HL-60 (cell line): ENCODE measurements around the gene RBM12.
A peak's percentile ranks its signal among the peaks of the same experiment; 100 is the strongest.

Experiments
- DNase-seq, 2 experiments: peaks; one replicate each; pipeline ENCODE4 v3.0.0-alpha.2; 2010 to 2020; ENCODE audit warnings: low read depth in 1 of 2, low spot score in 1 of 2
- H3K27ac ChIP-seq: fragments of 250-450 bp; sonication (Bioruptor Pico); replicated peaks from 2 replicates; pipeline ENCODE4 v1.5.1; 2020; ENCODE audit warnings: mild to moderate bottlenecking, moderate library complexity
- H3K27me3 ChIP-seq: fragments of 250-450 bp; sonication (Bioruptor Pico); 2 replicates; pipeline ENCODE4 v1.5.1; 2021; ENCODE audit warnings: mild to moderate bottlenecking, moderate library complexity; ENCODE audit not compliant: insufficient read depth, poor library complexity, severe bottlenecking
- H3K4me3 ChIP-seq: replicated peaks from 2 replicates; pipeline ENCODE4 v1.5.1; 2011; ENCODE audit warnings: mild to moderate bottlenecking, control low read depth, low read length; ENCODE audit not compliant: insufficient read depth
- GABPA ChIP-seq: IDR thresholded peaks from 2 replicates; pipeline ENCODE4 v1.6.1; 2012; ENCODE audit warnings: low read depth
- POLR2AphosphoS5 ChIP-seq: IDR thresholded peaks from 2 replicates; pipeline ENCODE4 v1.6.1; 2012; ENCODE audit warnings: low read depth
- SPI1 ChIP-seq: IDR thresholded peaks from 2 replicates; pipeline ENCODE4 v1.6.1; 2012; ENCODE audit warnings: low read depth, mild to moderate bottlenecking, borderline replicate concordance
- TF ChIP-seq, protein P1 (sequence below): IDR thresholded peaks from one replicate; pipeline ENCODE4 v1.5.1; 2011; ENCODE audit warnings: low read length, control low read depth, inconsistent platforms; ENCODE audit not compliant: insufficient read depth
- TF ChIP-seq, protein P2 (sequence below): IDR thresholded peaks from 2 replicates; pipeline ENCODE4 v1.6.1; 2012; ENCODE audit warnings: low read depth; ENCODE audit not compliant: insufficient replicate concordance

RBM12 gene

DNA sequence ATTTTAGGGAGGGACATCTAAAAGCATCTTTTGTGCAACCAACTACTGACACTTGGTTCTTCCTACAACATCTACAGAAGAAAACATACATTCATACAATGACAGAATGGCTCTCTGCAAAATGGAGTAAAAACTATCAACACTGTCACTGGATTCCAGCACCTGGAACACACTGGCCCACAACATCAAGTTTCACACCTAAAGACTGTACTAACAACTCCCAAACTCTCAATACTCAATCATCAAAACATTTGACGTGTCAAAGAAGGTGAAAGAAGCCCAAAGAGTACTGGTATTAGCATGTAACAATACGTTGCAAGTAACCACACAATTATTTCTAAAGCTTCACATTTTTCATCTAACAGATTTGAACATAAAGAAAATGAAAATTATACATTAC, 2.1 kb downstream of the RBM12 start:
- Histone ChIP-seq H3K27me3 (no peaks in the 10 kb centered on the region), H3K27ac (no peak overlapping the region; the same call in 1 of the 2 replicates), H3K4me3 (peak overlapping the region; percentile 75)
- TF ChIP-seq, protein P1, sequence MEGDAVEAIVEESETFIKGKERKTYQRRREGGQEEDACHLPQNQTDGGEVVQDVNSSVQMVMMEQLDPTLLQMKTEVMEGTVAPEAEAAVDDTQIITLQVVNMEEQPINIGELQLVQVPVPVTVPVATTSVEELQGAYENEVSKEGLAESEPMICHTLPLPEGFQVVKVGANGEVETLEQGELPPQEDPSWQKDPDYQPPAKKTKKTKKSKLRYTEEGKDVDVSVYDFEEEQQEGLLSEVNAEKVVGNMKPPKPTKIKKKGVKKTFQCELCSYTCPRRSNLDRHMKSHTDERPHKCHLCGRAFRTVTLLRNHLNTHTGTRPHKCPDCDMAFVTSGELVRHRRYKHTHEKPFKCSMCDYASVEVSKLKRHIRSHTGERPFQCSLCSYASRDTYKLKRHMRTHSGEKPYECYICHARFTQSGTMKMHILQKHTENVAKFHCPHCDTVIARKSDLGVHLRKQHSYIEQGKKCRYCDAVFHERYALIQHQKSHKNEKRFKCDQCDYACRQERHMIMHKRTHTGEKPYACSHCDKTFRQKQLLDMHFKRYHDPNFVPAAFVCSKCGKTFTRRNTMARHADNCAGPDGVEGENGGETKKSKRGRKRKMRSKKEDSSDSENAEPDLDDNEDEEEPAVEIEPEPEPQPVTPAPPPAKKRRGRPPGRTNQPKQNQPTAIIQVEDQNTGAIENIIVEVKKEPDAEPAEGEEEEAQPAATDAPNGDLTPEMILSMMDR = no peak
- TF ChIP-seq GABPA (no peak), POLR2AphosphoS5 (no peak), SPI1 (no peak)
- TF ChIP-seq, protein P2, sequence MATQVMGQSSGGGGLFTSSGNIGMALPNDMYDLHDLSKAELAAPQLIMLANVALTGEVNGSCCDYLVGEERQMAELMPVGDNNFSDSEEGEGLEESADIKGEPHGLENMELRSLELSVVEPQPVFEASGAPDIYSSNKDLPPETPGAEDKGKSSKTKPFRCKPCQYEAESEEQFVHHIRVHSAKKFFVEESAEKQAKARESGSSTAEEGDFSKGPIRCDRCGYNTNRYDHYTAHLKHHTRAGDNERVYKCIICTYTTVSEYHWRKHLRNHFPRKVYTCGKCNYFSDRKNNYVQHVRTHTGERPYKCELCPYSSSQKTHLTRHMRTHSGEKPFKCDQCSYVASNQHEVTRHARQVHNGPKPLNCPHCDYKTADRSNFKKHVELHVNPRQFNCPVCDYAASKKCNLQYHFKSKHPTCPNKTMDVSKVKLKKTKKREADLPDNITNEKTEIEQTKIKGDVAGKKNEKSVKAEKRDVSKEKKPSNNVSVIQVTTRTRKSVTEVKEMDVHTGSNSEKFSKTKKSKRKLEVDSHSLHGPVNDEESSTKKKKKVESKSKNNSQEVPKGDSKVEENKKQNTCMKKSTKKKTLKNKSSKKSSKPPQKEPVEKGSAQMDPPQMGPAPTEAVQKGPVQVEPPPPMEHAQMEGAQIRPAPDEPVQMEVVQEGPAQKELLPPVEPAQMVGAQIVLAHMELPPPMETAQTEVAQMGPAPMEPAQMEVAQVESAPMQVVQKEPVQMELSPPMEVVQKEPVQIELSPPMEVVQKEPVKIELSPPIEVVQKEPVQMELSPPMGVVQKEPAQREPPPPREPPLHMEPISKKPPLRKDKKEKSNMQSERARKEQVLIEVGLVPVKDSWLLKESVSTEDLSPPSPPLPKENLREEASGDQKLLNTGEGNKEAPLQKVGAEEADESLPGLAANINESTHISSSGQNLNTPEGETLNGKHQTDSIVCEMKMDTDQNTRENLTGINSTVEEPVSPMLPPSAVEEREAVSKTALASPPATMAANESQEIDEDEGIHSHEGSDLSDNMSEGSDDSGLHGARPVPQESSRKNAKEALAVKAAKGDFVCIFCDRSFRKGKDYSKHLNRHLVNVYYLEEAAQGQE = no peak
- DNase-seq = no peak

DNA sequence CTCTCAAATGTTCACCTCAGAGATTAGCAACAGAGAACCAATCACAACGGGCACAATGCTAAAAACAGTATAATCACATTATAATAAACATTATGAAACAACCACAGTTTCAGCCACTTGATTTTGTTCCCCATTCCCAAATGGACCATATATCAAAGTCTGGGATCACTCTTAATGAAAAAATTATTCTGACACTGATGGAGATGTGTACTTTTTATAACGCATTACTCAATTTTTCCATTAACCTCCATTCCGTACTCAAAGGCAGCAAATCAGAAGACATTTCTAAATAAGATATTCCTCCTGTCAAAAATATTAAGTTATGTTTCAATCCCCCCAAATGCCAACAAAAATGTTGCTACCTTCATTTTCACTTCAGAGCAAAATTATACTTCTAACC, 2.8 kb downstream of the RBM12 start:
- H3K27me3 ChIP-seq = no peaks in the 10 kb centered on the region
- H3K27ac ChIP-seq = no peak overlapping the region
- H3K4me3 ChIP-seq = peak overlapping the region; percentile 75
- no peak for DNase-seq
- TF ChIP-seq, protein P2 = no peak
- TF ChIP-seq SPI1 (no peak), GABPA (no peak), POLR2AphosphoS5 (no peak)
- TF ChIP-seq, protein P1 = no peak

DNA sequence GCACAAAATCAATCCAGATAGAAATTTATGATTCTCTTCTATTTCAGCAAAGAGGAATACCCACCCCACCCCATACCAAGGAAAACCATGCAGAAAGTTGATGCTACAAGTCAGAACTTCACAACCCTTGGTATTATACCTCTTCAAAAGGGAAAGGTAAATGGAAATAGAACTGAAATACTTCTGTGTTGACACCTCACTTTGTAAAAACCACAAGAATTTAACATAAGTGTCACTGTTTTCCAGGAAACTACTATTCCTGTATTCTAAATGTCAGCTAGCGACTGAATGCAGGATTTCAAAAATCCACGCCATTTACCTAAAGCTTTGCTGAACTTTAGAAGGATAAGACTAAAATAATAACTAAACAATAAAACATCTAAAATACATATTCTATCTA, 3.6 kb downstream of the RBM12 start:
- H3K27me3 ChIP-seq = no peaks in the 10 kb centered on the region
- DNase-seq = no peak
- no peak overlapping the region for H3K4me3 ChIP-seq
- TF ChIP-seq SPI1 (no peak), GABPA (no peak), POLR2AphosphoS5 (no peak)
- TF ChIP-seq, protein P2 = no peak
- TF ChIP-seq, protein P1 = no peak
- no peak overlapping the region; the same call in 1 of the 2 replicates for H3K27ac ChIP-seq
